Thoracic aorta (tissue), 2 donors: ENCODE measurements around the gene TSC2. TPM values are rescaled to one million over a fixed set of nuclear protein-coding genes. Genes with fewer than 3 reads are reported as not detected.

Source experiments
- ATAC-seq: fragments of 150-250 bp; one replicate; pipeline ENCODE4 v1.8.0; 2017; ENCODE audit warnings: low read depth; ENCODE audit not compliant: insufficient number of reproducible peaks, low FRiP score
- DNase-seq: peaks from one replicate; pipeline ENCODE4 v3.0.0-alpha.2; 2020; ENCODE audit warnings: low spot score
- H3K27ac ChIP-seq, 2 donors: fragments of 200-600 bp; sonication (generic); 1 replicate in 1 of 2; 2 replicates in 1 of 2; pipeline ENCODE4 v1.5.1; 2016; ENCODE audit warnings: mild to moderate bottlenecking in 2 of 2, moderate library complexity in 2 of 2
- H3K27me3 ChIP-seq: fragments of 200-600 bp; sonication (generic); replicated peaks from 2 replicates; pipeline ENCODE4 v1.6.0; 2016; ENCODE audit warnings: mild to moderate bottlenecking; ENCODE audit not compliant: insufficient read depth
- H3K36me3 ChIP-seq: fragments of 200-600 bp; sonication (generic); one replicate; pipeline ENCODE4 v1.5.1; 2016
- H3K4me1 ChIP-seq, 2 donors: fragments of 200-600 bp; sonication (generic); 1 replicate in 1 of 2; 2 replicates in 1 of 2; pipeline versions ENCODE4 v1.5.1 to v1.6.0; 2016; ENCODE audit warnings: low read depth in 2 of 2, mild to moderate bottlenecking in 1 of 2; ENCODE audit not compliant: control insufficient read depth in 1 of 2
- H3K4me3 ChIP-seq: fragments of 200-600 bp; sonication (generic); 2 replicates; pipeline ENCODE4 v1.5.1; 2016; ENCODE audit warnings: mild to moderate bottlenecking
- H3K9me3 ChIP-seq: fragments of 200-600 bp; sonication (generic); 2 replicates; pipeline ENCODE4 v1.5.1; 2016
- total RNA-seq, 2 donors: library from RNA; depleted of rRNA; stranded (reverse); fragments of >200 nt; gene quantifications; one replicate each; pipeline versions ENCODE4 v1.1.0 to v1.2.3, GENCODE V29; 2016
- TF ChIP-seq, protein P1 (sequence below): fragments of 200-600 bp; sonication (generic); IDR thresholded peaks from one replicate; pipeline ENCODE4 v1.5.1; 2019; ENCODE audit warnings: antibody characterized with exemption

The TSC2 gene
- total RNA-seq: 100 to 1,000 TPM; 112 to 123 TPM

DNA sequence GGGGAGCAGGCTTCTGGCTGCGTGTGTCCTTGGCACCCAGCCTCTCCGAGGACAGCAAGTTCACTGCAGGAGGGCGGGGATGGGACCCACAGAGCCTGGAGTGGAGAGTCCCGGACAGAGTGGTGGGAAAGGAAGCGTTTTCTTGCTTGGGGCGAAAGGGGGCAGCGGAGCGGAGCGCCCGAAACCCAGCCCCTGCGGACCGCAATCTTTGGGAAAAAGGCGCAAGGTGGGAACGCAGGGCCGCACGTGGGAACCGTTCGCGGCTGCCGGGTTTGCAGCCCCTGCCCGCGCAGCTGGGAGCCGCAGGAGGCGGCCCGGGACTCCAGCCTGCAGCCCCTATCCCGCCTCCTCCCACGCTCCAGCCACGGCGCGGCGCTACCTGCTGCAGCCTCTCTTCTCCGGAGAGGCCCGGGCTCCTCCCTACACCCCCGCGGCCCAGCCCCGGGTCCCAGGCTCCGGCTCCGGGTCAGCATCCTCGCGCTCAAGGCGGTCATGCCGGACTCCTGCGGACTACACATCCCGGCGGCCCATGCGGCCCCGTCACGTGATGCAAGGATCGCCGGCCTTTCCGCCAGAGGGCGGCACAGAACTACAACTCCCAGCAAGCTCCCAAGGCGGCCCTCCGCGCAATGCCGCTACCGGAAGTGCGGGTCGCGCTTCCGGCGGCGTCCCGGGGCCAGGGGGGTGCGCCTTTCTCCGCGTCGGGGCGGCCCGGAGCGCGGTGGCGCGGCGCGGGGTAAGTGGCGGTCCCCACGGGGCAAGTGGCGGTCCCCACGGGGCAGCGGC, at the start of gene TSC2, which contains the start of gene NTHL1:
TSC2 (plus strand) TSS at position 656 of the 786 bp plus-strand sequence. CDS start 631 bp downstream, outside the sequence.
NTHL1 (minus strand) TSS at position 505 of the 786 bp plus-strand sequence; CDS start at position 494, 11 bp downstream.
- Histone ChIP-seq H3K4me3 (peak within 1 kb of the TSS; percentile 86), H3K27ac (peak within 1 kb of the TSS; percentile 54 to 58), H3K9me3 (no peaks in the 10 kb centered on the region), H3K27me3 (no peaks in the 10 kb centered on the region), H3K4me1 (peaks cover 14 to 40% of the 10 kb centered on the region in 2 donors), H3K36me3 (peaks cover 6% of the 10 kb centered on the region)
- ATAC-seq (peak; percentile 90), DNase-seq (peak; percentile 79)
- TF ChIP-seq, protein P1, sequence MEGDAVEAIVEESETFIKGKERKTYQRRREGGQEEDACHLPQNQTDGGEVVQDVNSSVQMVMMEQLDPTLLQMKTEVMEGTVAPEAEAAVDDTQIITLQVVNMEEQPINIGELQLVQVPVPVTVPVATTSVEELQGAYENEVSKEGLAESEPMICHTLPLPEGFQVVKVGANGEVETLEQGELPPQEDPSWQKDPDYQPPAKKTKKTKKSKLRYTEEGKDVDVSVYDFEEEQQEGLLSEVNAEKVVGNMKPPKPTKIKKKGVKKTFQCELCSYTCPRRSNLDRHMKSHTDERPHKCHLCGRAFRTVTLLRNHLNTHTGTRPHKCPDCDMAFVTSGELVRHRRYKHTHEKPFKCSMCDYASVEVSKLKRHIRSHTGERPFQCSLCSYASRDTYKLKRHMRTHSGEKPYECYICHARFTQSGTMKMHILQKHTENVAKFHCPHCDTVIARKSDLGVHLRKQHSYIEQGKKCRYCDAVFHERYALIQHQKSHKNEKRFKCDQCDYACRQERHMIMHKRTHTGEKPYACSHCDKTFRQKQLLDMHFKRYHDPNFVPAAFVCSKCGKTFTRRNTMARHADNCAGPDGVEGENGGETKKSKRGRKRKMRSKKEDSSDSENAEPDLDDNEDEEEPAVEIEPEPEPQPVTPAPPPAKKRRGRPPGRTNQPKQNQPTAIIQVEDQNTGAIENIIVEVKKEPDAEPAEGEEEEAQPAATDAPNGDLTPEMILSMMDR: peak; percentile 31

- no peak overlapping the region for H3K27ac ChIP-seq
Observed at GRCh38 chr16:1998360-1998835, 49.4 kb upstream of the TSC2 start.

DNA sequence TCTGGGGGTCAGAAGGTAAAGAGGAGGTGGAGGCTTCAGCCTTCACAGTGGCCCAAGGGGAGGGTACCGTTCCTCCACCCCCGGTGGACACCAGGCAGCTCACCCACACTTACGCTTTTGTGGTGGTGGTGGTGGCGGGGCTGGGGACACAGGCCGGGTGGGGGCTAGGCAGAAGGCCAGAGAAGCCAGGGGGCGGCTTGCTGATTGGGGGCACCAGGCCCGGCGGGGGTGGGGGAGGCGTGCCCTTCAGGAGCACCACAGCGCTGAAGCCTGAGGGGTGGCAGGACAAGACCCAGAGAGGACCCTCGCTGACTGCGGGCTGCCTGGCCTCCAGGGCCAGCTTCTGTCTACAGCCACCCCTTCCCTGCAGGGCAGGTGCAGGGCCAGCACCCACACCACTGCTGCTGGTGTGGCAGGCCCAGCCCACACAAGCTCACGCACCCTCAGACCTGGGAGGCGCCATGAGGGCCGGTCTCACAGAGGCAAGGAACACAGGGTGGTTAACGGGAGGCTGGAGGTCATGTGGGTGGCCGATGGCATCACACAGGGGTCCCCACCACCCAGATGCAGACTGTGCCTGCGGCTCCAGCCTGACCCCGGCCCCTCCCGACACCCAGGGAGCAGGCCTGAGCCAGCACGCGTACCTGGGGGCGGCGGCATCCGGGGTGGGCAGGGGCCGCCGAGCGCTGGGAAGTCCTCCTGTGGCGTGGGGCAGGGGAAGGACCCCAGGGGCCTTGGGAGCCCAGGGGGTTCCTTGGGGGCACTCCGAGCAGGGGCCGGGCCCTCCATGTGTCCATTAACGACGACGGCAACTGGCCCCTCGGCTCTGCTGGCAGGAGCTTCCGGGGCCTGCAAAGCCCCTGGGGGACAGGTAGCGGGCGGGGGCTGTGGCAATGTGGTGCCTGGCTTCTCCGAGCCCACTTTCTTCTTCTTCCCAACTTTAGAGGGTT, 48.7 kb upstream of the TSC2 start:
- TF ChIP-seq, protein P1: no peak
- Histone ChIP-seq H3K4me1 (peaks cover 2 to 5% of the 10 kb centered on the region in 2 donors), H3K27ac (no peak overlapping the region), H3K36me3 (peaks cover 54% of the 10 kb centered on the region), H3K27me3 (no peaks in the 10 kb centered on the region), H3K9me3 (no peaks in the 10 kb centered on the region), H3K4me3 (no peak overlapping the region)
- no peak for ATAC-seq
- no peak for DNase-seq

More at GRCh38 chr16:1998360-1998835, 49.4 kb upstream of the TSC2 start:
- Histone ChIP-seq H3K27me3 (no peaks in the 10 kb centered on the region), H3K4me3 (no peak overlapping the region), H3K4me1 (no peaks in the 10 kb centered on the region), H3K9me3 (no peaks in the 10 kb centered on the region), H3K36me3 (peaks cover 54% of the 10 kb centered on the region)
- no peak for ATAC-seq
- TF ChIP-seq, protein P1: no peak
- DNase-seq: no peak

DNA sequence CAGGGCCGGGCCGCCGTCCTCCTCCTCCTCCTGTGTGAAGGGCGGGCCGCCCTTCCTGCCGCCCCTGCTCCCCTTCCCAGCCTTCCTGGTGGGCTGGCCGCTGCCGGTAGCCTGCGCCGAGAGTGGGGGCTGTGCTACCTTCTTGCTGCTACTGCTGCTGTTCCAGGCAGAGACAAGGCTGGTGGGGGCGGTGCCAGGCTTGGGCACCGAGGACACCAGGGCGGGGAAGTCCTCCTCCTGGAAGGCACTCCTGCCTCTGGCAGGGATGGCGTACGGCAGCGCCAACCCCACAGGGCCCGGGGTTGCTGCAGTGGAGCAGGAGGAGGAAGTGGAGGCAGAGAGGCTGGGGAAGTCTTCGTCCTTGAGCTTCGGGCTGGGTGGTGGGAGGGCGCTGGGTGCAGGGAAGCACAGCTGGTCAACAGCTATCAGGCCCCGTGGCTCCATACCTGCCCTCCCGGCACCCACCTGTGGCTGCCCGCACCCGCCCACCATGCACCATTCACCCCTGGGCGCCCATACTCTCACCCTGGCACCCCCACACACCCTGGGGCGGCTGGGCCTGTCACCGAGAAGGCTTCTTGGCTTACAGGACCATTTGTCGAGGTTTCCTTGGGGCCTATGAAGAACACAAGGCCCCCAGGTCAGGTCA, 47.8 kb upstream of the TSC2 start:
- no peak for DNase-seq
- no peak for ATAC-seq
- Histone ChIP-seq H3K27me3 (no peaks in the 10 kb centered on the region), H3K9me3 (no peaks in the 10 kb centered on the region), H3K4me1 (peaks cover 6 to 14% of the 10 kb centered on the region in 2 donors), H3K36me3 (peaks cover 54% of the 10 kb centered on the region), H3K27ac (no peak overlapping the region), H3K4me3 (no peak overlapping the region)
- TF ChIP-seq, protein P1: no peak
